Ishikawa (cell line): ENCODE data around the gene OSBPL8.

Experiments
- CEBPB ChIP-seq: IDR thresholded peaks from 2 replicates; pipeline ENCODE4 v1.6.1; 2012
- CREB1 ChIP-seq: IDR thresholded peaks from 2 replicates; pipeline ENCODE4 v1.6.1; 2012; ENCODE audit warnings: low read depth
- EGR1 ChIP-seq: IDR thresholded peaks from 2 replicates; pipeline ENCODE4 v1.6.1; 2012
- EP300 ChIP-seq: IDR thresholded peaks from 2 replicates; pipeline ENCODE4 v1.6.1; 2012; ENCODE audit warnings: borderline replicate concordance
- FOXM1 ChIP-seq: IDR thresholded peaks from 2 replicates; pipeline ENCODE4 v1.6.1; 2012; ENCODE audit warnings: low read depth, borderline replicate concordance
- MAX ChIP-seq: IDR thresholded peaks from 2 replicates; pipeline ENCODE4 v1.6.1; 2012
- NFIC ChIP-seq: IDR thresholded peaks from 2 replicates; pipeline ENCODE4 v1.6.1; 2012
- RAD21 ChIP-seq: IDR thresholded peaks from 2 replicates; pipeline ENCODE4 v1.6.1; 2012; ENCODE audit warnings: low read depth
- REST ChIP-seq: IDR thresholded peaks from 2 replicates; pipeline ENCODE4 v1.6.1; 2012; ENCODE audit warnings: low read depth, mild to moderate bottlenecking
- TAF1 ChIP-seq: IDR thresholded peaks from 2 replicates; pipeline ENCODE4 v1.6.1; 2012; ENCODE audit warnings: low read depth, mild to moderate bottlenecking
- TCF12 ChIP-seq: IDR thresholded peaks from 2 replicates; pipeline ENCODE4 v1.6.1; 2012; ENCODE audit warnings: low read depth
- TEAD4 ChIP-seq: IDR thresholded peaks from 2 replicates; pipeline ENCODE4 v1.6.1; 2012
- USF1 ChIP-seq: IDR thresholded peaks from 2 replicates; pipeline ENCODE4 v1.6.1; 2012
- YY1 ChIP-seq: IDR thresholded peaks from 2 replicates; pipeline ENCODE4 v1.6.1; 2012; ENCODE audit warnings: low read depth
- ZBTB7A ChIP-seq: IDR thresholded peaks from 2 replicates; pipeline ENCODE4 v1.6.1; 2012; ENCODE audit warnings: low read depth

OSBPL8 gene

GRCh38 chr12:76489737-76490136 lies 69.8 kb downstream of the OSBPL8 start:
- TF ChIP-seq TEAD4 (no peak), MAX (no peak), YY1 (no peak), CEBPB (no peak), FOXM1 (no peak), TCF12 (no peak), EGR1 (no peak), NFIC (no peak), CREB1 (no peak), REST (no peak), RAD21 (no peak), ZBTB7A (no peak)

- TF ChIP-seq TAF1 (no peak), REST (no peak), CREB1 (no peak), USF1 (no peak), TCF12 (no peak), EP300 (no peak)
Measured at GRCh38 chr12:76486011-76486410, 73.6 kb downstream of the OSBPL8 start.

- no peak for TF ChIP-seq REST
- TF ChIP-seq ZBTB7A: no peak
- TF ChIP-seq EGR1: no peak
- TF ChIP-seq TEAD4: no peak
Measured at GRCh38 chr12:76480796-76481195, 78.8 kb downstream of the OSBPL8 start.

- TF ChIP-seq YY1 (no peak), TEAD4 (no peak), EGR1 (no peak), USF1 (no peak), ZBTB7A (no peak), CREB1 (no peak), TAF1 (no peak), EP300 (no peak), CEBPB (no peak), REST (no peak), MAX (no peak), NFIC (no peak), FOXM1 (no peak), TCF12 (no peak), RAD21 (no peak)
Measured at GRCh38 chr12:76478045-76478444, 81.5 kb downstream of the OSBPL8 start.
